DOHH2 (cell line): ENCODE data around the gene RASGEF1B.

Experiments
- H3F3A ChIP-seq: fragments of 200-600 bp; sonication (generic), shearing (Covaris generic); 2 replicates; pipeline ENCODE4 v1.6.0; 2016; ENCODE audit warnings: antibody characterized with exemption, mild to moderate bottlenecking; ENCODE audit not compliant: control insufficient read depth, insufficient read depth
- H3K27ac ChIP-seq: fragments of 200-600 bp; sonication (generic); 2 replicates; pipeline ENCODE4 v1.5.1; 2014; ENCODE audit warnings: low read depth, mild to moderate bottlenecking, low read length, moderate library complexity
- H3K27me3 ChIP-seq: fragments of 200-600 bp; sonication (generic); 2 replicates; pipeline ENCODE4 v1.6.1; 2014; ENCODE audit warnings: mild to moderate bottlenecking, low read length, mixed read lengths; ENCODE audit not compliant: control insufficient read depth
- H3K36me3 ChIP-seq: fragments of 200-600 bp; sonication (generic); 2 replicates; pipeline ENCODE4 v1.6.1; 2014; ENCODE audit warnings: mild to moderate bottlenecking, low read length, moderate library complexity, mixed read lengths; ENCODE audit not compliant: control insufficient read depth
- H3K4me1 ChIP-seq: fragments of 200-600 bp; sonication (generic); 2 replicates; pipeline ENCODE4 v1.6.1; 2014; ENCODE audit warnings: mild to moderate bottlenecking, low read length, mixed read lengths; ENCODE audit not compliant: control insufficient read depth
- H3K4me2 ChIP-seq: fragments of 200-600 bp; sonication (generic); 2 replicates; pipeline ENCODE4 v1.6.0; 2014; ENCODE audit warnings: mild to moderate bottlenecking, low read length, moderate library complexity
- H3K4me3 ChIP-seq: fragments of 200-600 bp; sonication (generic); 2 replicates; pipeline ENCODE4 v1.5.1; 2014; ENCODE audit warnings: mild to moderate bottlenecking, low read length, mixed read lengths
- H3K79me2 ChIP-seq: fragments of 200-600 bp; sonication (generic); 2 replicates; pipeline ENCODE4 v1.6.1; 2014; ENCODE audit warnings: mild to moderate bottlenecking, low read length, mixed read lengths; ENCODE audit not compliant: control insufficient read depth
- H3K9me2 ChIP-seq: fragments of 200-600 bp; sonication (generic); replicated peaks from 2 replicates; pipeline ENCODE4 v1.6.1; 2014; ENCODE audit warnings: mild to moderate bottlenecking, low read length, mixed read lengths; ENCODE audit not compliant: control insufficient read depth
- H3K9me3 ChIP-seq: fragments of 200-600 bp; sonication (generic); 2 replicates; pipeline ENCODE4 v1.6.1; 2014; ENCODE audit warnings: antibody characterized with exemption, low read length, mixed read lengths; ENCODE audit not compliant: control insufficient read depth, insufficient read depth
- H4K20me1 ChIP-seq: fragments of 200-600 bp; sonication (generic); 2 replicates; pipeline ENCODE4 v1.6.0; 2014; ENCODE audit warnings: low read depth, mild to moderate bottlenecking, antibody characterized with exemption, low read length, moderate library complexity; ENCODE audit not compliant: control insufficient read depth, insufficient read depth
- CTCF ChIP-seq: fragments of 200-600 bp; sonication (generic); IDR thresholded peaks from one replicate; pipeline ENCODE4 v1.5.1; 2014; ENCODE audit warnings: antibody characterized with exemption, mild to moderate bottlenecking, low read depth, low read length; ENCODE audit not compliant: poor library complexity, severe bottlenecking
- EZH2phosphoT487 ChIP-seq: fragments of 200-600 bp; sonication (generic); IDR thresholded peaks from 2 replicates; pipeline ENCODE4 v1.6.1; 2017; ENCODE audit warnings: borderline replicate concordance, mild to moderate bottlenecking, antibody characterized with exemption, low read length, moderate library complexity, mixed read lengths

Gene RASGEF1B

GRCh38 chr4:81421346-81422218 lies 50.1 kb downstream of the RASGEF1B start:
- Histone ChIP-seq H3K4me1 (peaks cover 14% of the 10 kb centered on the region), H3K79me2 (no peaks in the 10 kb centered on the region), H3K4me3 (no peak overlapping the region), H3K9me3 (no peaks in the 10 kb centered on the region), H3K4me2 (peak overlapping the region; percentile 17; the same call in 1 of the 2 replicates), H4K20me1 (no peaks in the 10 kb centered on the region), H3K27ac (no peak overlapping the region), H3K27me3 (no peaks in the 10 kb centered on the region), H3K36me3 (peaks cover 14% of the 10 kb centered on the region), H3K9me2 (no peaks in the 10 kb centered on the region), H3F3A (no peaks in the 10 kb centered on the region)
- TF ChIP-seq EZH2phosphoT487 (no peak), CTCF (no peak)

GRCh38 chr4:81418572-81418971 lies 53.1 kb downstream of the RASGEF1B start:
- TF ChIP-seq CTCF (no peak), EZH2phosphoT487 (no peak)
- no peaks in the 10 kb centered on the region for H3K9me2 ChIP-seq
- no peak overlapping the region for H3K4me2 ChIP-seq
- no peaks in the 10 kb centered on the region for H4K20me1 ChIP-seq
- H3K4me1 ChIP-seq = peaks cover 14% of the 10 kb centered on the region
- H3K4me3 ChIP-seq = no peak overlapping the region
- H3F3A ChIP-seq = no peaks in the 10 kb centered on the region
- H3K27ac ChIP-seq = no peak overlapping the region
- H3K36me3 ChIP-seq = no peaks in the 10 kb centered on the region
- H3K27me3 ChIP-seq = no peaks in the 10 kb centered on the region
- no peaks in the 10 kb centered on the region for H3K79me2 ChIP-seq
- no peaks in the 10 kb centered on the region for H3K9me3 ChIP-seq

GRCh38 chr4:81412946-81413495 lies 58.7 kb downstream of the RASGEF1B start:
- no peaks in the 10 kb centered on the region for H4K20me1 ChIP-seq
- H3K4me3 ChIP-seq = no peak overlapping the region
- no peak overlapping the region for H3K4me2 ChIP-seq
- no peaks in the 10 kb centered on the region for H3K4me1 ChIP-seq
- no peaks in the 10 kb centered on the region for H3K79me2 ChIP-seq
- no peaks in the 10 kb centered on the region for H3K36me3 ChIP-seq
- no peaks in the 10 kb centered on the region for H3K9me2 ChIP-seq
- no peak overlapping the region for H3K27ac ChIP-seq
- H3K27me3 ChIP-seq = no peaks in the 10 kb centered on the region
- TF ChIP-seq CTCF (no peak), EZH2phosphoT487 (no peak)
- H3F3A ChIP-seq = no peaks in the 10 kb centered on the region
- no peaks in the 10 kb centered on the region for H3K9me3 ChIP-seq
